Left ventricle myocardium inferior (tissue), 1 donor: ENCODE data around the gene SLITRK5. TPM values are rescaled to one million over a fixed set of nuclear protein-coding genes. Genes with fewer than 3 reads are reported as not detected.

ENCODE experiments used
- DNase-seq: peaks from one replicate; pipeline ENCODE4 v3.0.0-alpha.2; 2020
- H3K27ac ChIP-seq: fragments of 200-600 bp; replicated peaks from 2 replicates; pipeline ENCODE4 v1.8.0; 2021
- H3K27me3 ChIP-seq: fragments of 200-600 bp; 2 replicates; pipeline ENCODE4 v1.8.0; 2021; ENCODE audit warnings: low read depth
- H3K36me3 ChIP-seq: fragments of 200-600 bp; 2 replicates; pipeline ENCODE4 v1.8.0; 2021
- H3K4me1 ChIP-seq: fragments of 200-600 bp; 2 replicates; pipeline ENCODE4 v1.8.0; 2021
- H3K4me3 ChIP-seq: fragments of 200-600 bp; 2 replicates; pipeline ENCODE4 v1.8.0; 2021; ENCODE audit warnings: mild to moderate bottlenecking, moderate library complexity
- H3K9me3 ChIP-seq: fragments of 200-600 bp; replicated peaks from 2 replicates; pipeline ENCODE4 v1.8.0; 2021
- intact Hi-C: fragments of 100-400 bp; cut with micrococcal nuclease; formaldehyde crosslinking; loops from one replicate; pipeline ENCODE4 v1.11.0; 2022
- long read RNA-seq: library from polyadenylated mRNA; unstranded; transcript quantifications from one replicate; pipeline ENCODE4 v2.0.0, GENCODE V29; 2021
- total RNA-seq: library from RNA; stranded (reverse); fragmentation: NEBNext Ultra II Directional; extraction: Animal tissue kit (Norgen Biotek cat#: 25700); gene quantifications from one replicate; pipeline ENCODE4 v1.2.1, GENCODE V29; 2021
- TF ChIP-seq, protein P1 (sequence below): fragments of 200-600 bp; IDR thresholded peaks from 2 replicates; pipeline ENCODE4 v1.8.0; 2021; ENCODE audit warnings: antibody characterized with exemption, mild to moderate bottlenecking, borderline replicate concordance
- donor health status: DM: no; HTN: yes; CAD: no; lungs with severe emphysema.

SLITRK5 gene
- total RNA-seq, result 0.03 TPM
- long read RNA-seq, result 0 reads

GRCh38 chr13:87671031-87671752 lies at the start of gene SLITRK5:
Gene SLITRK5, plus strand, starts transcription at chr13:87671371. Its CDS starts 4,018 bp downstream, at chr13:87675389.
- intact Hi-C loops, result no loop called here
- H3K27ac ChIP-seq, result no peak within 1 kb of the TSS
- TF ChIP-seq, protein P1, sequence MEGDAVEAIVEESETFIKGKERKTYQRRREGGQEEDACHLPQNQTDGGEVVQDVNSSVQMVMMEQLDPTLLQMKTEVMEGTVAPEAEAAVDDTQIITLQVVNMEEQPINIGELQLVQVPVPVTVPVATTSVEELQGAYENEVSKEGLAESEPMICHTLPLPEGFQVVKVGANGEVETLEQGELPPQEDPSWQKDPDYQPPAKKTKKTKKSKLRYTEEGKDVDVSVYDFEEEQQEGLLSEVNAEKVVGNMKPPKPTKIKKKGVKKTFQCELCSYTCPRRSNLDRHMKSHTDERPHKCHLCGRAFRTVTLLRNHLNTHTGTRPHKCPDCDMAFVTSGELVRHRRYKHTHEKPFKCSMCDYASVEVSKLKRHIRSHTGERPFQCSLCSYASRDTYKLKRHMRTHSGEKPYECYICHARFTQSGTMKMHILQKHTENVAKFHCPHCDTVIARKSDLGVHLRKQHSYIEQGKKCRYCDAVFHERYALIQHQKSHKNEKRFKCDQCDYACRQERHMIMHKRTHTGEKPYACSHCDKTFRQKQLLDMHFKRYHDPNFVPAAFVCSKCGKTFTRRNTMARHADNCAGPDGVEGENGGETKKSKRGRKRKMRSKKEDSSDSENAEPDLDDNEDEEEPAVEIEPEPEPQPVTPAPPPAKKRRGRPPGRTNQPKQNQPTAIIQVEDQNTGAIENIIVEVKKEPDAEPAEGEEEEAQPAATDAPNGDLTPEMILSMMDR, result peak; percentile 83
- peak; percentile 67 for DNase-seq
- H3K9me3 ChIP-seq, result no peaks in the 10 kb centered on the region
- H3K36me3 ChIP-seq, result no peaks in the 10 kb centered on the region
- H3K4me1 ChIP-seq, result peaks cover 32% of the 10 kb centered on the region
- H3K27me3 ChIP-seq, result peaks cover 98% of the 10 kb centered on the region
- H3K4me3 ChIP-seq, result peak within 1 kb of the TSS; percentile 69

DNA sequence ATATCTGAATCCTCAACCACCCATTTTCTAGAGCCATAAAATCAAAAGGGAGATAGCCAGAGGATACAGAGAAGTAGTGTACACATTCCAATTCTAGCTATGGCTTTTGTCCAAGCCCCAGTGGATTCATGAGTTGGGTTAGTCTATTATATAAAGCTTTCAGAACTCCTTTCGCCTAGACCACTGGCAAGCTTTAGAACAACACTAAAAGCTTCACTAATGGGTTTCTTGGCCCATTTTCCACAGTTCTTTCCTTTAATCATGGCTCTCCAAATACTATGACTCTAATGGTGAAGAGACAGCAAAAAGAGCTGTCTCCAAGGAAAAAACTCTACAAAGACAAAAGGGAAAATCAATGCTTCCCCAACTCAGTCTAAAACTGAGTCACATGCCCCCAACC lies 48.2 kb upstream of the SLITRK5 start:
- intact Hi-C loops, result no loop called here
- H3K9me3 ChIP-seq, result no peaks in the 10 kb centered on the region
- no peaks in the 10 kb centered on the region for H3K4me1 ChIP-seq
- TF ChIP-seq, protein P1, result no peak
- no peak overlapping the region for H3K4me3 ChIP-seq
- no peaks in the 10 kb centered on the region for H3K36me3 ChIP-seq
- DNase-seq, result no peak
- H3K27me3 ChIP-seq, result no peaks in the 10 kb centered on the region
- H3K27ac ChIP-seq, result no peak overlapping the region

DNA sequence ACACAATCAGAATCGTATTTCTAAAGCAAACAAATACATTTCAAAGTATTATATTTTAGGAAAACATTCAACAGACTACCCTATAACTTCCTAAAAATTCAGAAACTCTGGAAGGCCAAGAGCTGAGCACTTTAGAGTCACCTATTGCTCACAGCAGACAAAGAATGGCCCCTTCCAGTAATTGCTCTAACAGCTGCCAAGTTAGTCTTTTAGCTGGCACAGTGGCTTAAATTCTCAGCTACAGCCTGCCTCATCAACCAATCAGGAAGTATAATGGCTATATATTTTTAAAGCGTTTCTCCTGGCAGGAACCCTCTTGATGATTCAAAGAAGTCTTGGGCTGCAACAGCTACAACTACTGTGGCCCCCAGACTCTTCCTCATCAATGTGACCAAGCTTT lies 14.9 kb upstream of the SLITRK5 start:
- TF ChIP-seq, protein P1, result no peak
- DNase-seq, result no peak

DNA sequence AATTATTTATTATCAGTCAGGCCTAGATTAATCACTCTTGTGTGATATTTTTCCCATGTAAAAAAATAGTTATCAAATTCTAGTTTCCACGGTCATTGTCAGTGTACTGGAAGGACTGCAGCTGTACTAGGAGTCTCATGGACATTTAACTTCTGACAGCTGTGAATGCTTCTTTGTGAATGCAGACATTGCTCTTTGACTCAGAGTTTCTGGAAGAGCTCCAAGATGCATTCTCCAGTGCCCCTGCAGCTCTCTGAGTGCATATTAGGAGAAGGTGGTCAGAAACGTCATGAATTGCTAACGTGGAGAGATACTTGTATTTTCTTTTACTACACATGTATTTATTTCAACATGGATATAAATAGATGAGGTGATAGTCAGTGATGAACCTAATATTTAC lies 9.7 kb upstream of the SLITRK5 start:
- Histone ChIP-seq H3K4me1 (no peaks in the 10 kb centered on the region), H3K4me3 (no peak overlapping the region), H3K36me3 (no peaks in the 10 kb centered on the region), H3K27ac (no peak overlapping the region), H3K27me3 (peaks cover 14% of the 10 kb centered on the region), H3K9me3 (no peaks in the 10 kb centered on the region)
- intact Hi-C loops, result no loop called here
- no peak for DNase-seq
- TF ChIP-seq, protein P1, result no peak

More for the DNA sequence above, 14.9 kb upstream of the SLITRK5 start:
- intact Hi-C loops, result no loop called here
- no peaks in the 10 kb centered on the region for H3K9me3 ChIP-seq
- H3K36me3 ChIP-seq, result no peaks in the 10 kb centered on the region
- H3K4me1 ChIP-seq, result no peaks in the 10 kb centered on the region
- no peaks in the 10 kb centered on the region for H3K27me3 ChIP-seq
- H3K27ac ChIP-seq, result no peak overlapping the region
- H3K4me3 ChIP-seq, result no peak overlapping the region

GRCh38 chr13:87666831-87667230 lies 4.3 kb upstream of the SLITRK5 start:
- TF ChIP-seq, protein P1, result no peak
- H3K27me3 ChIP-seq, result peaks cover 68% of the 10 kb centered on the region

More at GRCh38 chr13:87666831-87667230, 4.3 kb upstream of the SLITRK5 start:
- intact Hi-C loops, result no loop called here
- no peak for DNase-seq
- Histone ChIP-seq H3K36me3 (no peaks in the 10 kb centered on the region), H3K4me1 (peaks cover 11% of the 10 kb centered on the region), H3K4me3 (no peak overlapping the region), H3K27ac (no peak overlapping the region), H3K9me3 (no peaks in the 10 kb centered on the region)
